Stimulated activated CD8-positive, alpha-beta memory T cell treated with anti-CD3 and anti-CD28 coated beads, Interleukin-15, amount 100 ng/mL, for 1 hour (primary cell): ENCODE data around the gene PCGF2.
A peak's percentile ranks its signal among the peaks of the same experiment; 100 is the strongest.

Experiments
- DNase-seq: peaks from one replicate; pipeline ENCODE4 v3.0.0-alpha.2; 2020; ENCODE audit warnings: low read depth

The PCGF2 gene

GRCh38 chr17:38719289-38719942 lies 28.7 kb downstream of the PCGF2 start:
- no peak for DNase-seq

GRCh38 chr17:38717139-38717745 lies 30.9 kb downstream of the PCGF2 start:
- DNase-seq, result no peak

GRCh38 chr17:38716368-38717005 lies 31.6 kb downstream of the PCGF2 start:
- DNase-seq, result no peak

- no peak for DNase-seq
These were observed 32.8 kb downstream of the PCGF2 start for GRCh38 chr17:38715216-38715943.

- DNase-seq, result no peak
These were observed 34.6 kb downstream of the PCGF2 start for GRCh38 chr17:38713456-38714075.

- no peak for DNase-seq
These were observed 35.5 kb downstream of the PCGF2 start for GRCh38 chr17:38712593-38712992.

GRCh38 chr17:38711792-38712571 lies 36.2 kb downstream of the PCGF2 start:
- DNase-seq, result no peak

GRCh38 chr17:38710985-38711384 lies 37.2 kb downstream of the PCGF2 start:
- no peak for DNase-seq

- no peak for DNase-seq
These were observed 37.6 kb downstream of the PCGF2 start for GRCh38 chr17:38710604-38710962.

GRCh38 chr17:38709864-38710603 lies 38.1 kb downstream of the PCGF2 start:
- DNase-seq, result no peak

- no peak for DNase-seq
These were observed 38.9 kb downstream of the PCGF2 start for GRCh38 chr17:38709104-38709820.

- no peak for DNase-seq
These were observed 40.3 kb downstream of the PCGF2 start for GRCh38 chr17:38707678-38708351.

- no peak for DNase-seq
These were observed 41.5 kb downstream of the PCGF2 start for GRCh38 chr17:38706505-38707216.

- DNase-seq, result no peak
These were observed 42.2 kb downstream of the PCGF2 start for GRCh38 chr17:38705803-38706504.

- no peak for DNase-seq
These were observed 42.7 kb downstream of the PCGF2 start for GRCh38 chr17:38705523-38705802.

- peak; percentile 53 for DNase-seq
These were observed 43.3 kb downstream of the PCGF2 start, which contains the start of gene MLLT6 for GRCh38 chr17:38704606-38705522. MLLT6 (plus strand) TSS chr17:38705273; CDS start chr17:38705633, 360 bp downstream.
